Activated T-helper 9 cell treated with anti-CD3 and anti-CD28 coated beads, Interleukin-2, amount 50 U/mL, for 16 hours (primary cell): ENCODE data around the gene FAM163B.

ENCODE experiments used
- DNase-seq: peaks from one replicate; pipeline ENCODE4 v3.0.0-alpha.2; 2020; ENCODE audit warnings: low read depth

FAM163B gene

GRCh38 chr9:133615606-133616188 lies 6.5 kb upstream of the FAM163B start:
- no peak for DNase-seq

GRCh38 chr9:133615186-133615585 lies 6.0 kb upstream of the FAM163B start:
- DNase-seq, result no peak

- no peak for DNase-seq
Measured at GRCh38 chr9:133614678-133615077, 5.5 kb upstream of the FAM163B start.

DNA sequence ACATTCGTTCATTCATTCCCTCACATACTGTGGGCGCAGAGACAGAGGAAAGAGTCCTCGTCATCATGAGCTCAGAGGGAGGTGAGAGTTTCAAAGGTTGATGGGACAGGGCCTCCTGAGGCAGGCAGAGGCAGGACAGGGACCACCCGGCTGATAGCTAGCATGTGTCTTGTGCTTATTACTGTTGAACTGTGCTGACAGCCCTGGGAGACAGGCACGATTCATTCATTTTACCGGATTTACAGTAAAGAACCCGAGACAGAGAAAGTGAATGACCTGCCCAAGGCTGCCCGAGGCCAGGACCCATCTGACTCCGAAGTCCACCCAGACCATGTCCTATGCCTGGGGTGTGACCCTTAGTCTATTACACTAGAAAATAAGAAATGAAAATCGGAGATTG lies 4.9 kb upstream of the FAM163B start:
- no peak for DNase-seq

GRCh38 chr9:133613432-133613831 lies 4.2 kb upstream of the FAM163B start:
- DNase-seq, result no peak

DNA sequence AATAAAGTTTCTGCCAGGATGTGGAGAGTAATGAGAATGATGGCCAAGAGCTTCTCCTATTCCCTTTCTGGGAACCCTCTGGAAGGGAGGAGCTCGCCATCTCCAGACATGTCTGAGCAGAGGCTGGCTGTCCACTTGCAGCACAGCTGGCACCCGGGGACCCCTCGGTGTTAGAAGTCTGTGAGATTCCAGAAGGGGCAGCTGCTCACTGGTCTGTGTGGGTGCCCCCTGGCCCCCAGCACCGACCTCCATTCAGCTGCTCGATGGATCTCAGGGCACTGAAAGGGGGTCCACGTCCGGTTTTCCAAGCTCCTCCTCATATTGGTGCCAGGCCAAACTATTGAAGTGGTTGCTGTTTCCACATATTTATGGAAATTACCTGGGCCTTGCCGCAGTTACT lies 3.6 kb upstream of the FAM163B start:
- no peak for DNase-seq

DNA sequence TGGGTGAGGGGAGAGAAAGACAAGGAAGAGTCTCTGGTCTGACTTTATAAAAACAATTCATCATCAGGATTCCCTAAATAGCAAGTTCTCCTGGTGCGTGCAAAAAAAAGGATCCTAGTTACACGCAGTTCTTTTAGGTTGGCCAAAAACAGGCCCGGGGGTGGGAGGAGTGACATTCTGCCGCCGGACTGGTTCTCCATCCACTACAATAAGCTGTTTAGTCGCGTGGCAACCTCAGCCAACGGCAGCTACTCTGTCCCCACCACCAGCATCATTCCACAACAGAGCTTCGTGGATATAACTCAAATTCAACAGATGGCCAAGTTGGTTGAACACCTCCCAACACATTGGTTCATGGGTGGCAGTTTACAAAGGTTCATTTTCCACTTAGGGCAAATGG lies 2.9 kb upstream of the FAM163B start:
- no peak for DNase-seq

DNA sequence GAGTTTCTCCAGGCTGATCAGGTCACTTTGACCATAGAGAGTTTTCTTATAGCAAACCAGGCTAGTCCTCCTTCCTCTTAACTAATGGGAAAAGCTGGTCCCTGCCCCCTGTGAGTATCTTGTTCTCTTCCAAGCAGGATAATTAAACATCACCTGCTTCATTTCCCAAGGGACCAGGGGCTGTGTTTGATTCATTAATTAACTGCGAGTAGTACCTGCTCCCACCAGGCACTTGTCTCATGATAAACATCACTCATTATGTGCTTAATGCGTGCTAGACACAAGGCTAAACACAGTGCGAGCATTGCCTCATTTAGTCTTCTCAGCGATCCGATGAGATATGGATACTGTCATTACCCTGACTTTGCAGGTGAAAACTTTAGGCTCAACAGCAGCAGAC lies 1.7 kb upstream of the FAM163B start:
- DNase-seq, result no peak

- no peak for DNase-seq
Measured at GRCh38 chr9:133608889-133609288, 300 bp downstream of the FAM163B start.

DNA sequence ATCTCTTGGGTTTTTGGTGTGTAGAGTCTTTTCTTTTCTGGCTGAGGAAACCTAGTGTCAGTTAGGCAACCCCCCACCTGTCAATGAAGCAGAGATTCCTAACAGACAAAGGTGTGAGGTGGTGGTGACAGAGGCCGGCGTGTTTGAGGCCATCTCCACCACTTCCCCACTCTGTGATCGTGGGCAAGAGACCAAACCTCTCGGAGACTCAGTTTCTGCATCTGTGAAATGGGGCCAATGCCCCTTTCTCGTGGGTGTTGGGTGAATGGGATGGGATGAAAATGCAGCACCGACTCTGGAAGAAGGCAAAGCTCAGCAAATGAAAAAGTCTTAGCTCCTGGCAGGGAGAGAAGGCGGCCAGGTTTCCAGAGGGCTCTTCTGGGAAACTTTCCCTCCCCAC lies 807 bp downstream of the FAM163B start:
- no peak for DNase-seq

GRCh38 chr9:133607976-133608375 lies 1.2 kb downstream of the FAM163B start:
- no peak for DNase-seq

GRCh38 chr9:133607381-133607780 lies 1.8 kb downstream of the FAM163B start:
- DNase-seq, result no peak

DNA sequence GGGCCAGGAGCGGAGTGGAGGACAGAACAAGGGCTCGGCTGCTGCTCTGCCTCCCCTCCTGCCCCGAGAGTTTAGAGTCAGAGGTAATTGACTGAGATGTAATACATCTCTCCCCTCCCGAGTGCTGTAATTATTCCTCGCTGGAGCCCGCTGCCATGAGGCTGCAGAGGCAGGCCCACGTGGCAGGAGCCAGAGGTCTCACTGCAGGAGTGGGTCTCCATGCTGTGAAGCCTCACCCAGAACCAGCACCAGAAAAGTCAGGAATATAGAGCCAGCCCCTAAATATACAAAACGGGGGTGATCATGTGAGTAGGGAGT lies 2.5 kb downstream of the FAM163B start:
- no peak for DNase-seq

DNA sequence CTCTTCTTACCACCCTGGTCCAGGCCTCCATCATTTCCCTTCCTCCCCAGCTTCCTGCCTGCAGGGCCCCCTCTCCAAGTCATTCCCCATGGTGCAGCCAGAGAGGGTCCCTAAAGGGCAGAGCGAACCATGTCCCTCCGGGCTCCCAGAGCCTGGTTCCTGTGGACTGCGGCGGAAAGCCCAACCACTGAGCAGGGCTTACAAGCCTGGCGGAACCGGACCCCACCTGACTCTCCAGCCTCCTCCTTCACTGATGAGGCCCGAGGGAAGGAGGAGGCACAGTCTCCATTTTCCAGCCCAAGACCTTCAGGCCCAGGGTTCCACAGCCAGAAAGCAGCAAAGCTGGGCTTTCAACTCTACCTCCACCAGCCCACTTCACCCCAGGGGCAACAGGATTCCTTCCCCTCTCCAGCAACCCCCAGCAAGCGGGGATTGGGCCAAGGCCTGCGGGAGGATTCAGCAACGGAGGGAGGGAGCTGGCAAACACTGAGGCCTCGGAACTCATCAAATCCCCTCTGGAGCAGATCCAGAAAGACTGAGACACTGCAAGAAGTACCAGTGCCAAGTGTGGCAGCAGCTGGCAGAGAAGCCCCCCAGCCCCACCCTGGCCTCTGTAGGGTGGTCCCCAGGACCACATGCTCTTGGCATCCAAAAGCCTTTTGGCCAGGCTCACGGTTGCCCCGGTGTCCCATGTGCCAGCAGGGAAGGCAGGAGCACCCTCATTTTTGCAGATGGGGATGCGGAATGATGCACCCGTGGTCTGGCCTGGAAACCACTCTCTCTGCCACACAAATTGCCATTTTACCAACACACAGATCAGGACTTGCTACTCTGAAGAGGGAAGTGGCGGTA lies 3.1 kb downstream of the FAM163B start:
- DNase-seq, result no peak

DNA sequence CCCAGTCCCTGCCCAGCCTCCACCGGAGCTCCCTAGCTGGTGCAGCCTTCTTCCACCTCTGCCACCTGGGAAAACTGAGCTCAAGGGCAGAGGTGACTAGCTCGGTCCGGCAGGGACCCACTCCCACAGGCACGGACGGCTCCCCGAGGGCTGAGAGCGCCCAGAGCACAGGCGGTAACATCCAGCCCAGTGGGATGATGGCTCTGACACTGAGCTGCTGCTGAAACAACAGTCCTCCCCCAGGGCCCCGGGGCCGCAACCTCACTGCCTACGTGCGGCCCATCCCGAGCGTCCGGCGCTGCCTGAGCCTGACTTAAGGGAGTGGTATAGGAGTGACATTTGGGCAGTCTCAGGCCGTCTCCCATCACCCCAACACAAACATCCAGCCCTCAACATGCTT lies 3.7 kb downstream of the FAM163B start:
- DNase-seq, result no peak

DNA sequence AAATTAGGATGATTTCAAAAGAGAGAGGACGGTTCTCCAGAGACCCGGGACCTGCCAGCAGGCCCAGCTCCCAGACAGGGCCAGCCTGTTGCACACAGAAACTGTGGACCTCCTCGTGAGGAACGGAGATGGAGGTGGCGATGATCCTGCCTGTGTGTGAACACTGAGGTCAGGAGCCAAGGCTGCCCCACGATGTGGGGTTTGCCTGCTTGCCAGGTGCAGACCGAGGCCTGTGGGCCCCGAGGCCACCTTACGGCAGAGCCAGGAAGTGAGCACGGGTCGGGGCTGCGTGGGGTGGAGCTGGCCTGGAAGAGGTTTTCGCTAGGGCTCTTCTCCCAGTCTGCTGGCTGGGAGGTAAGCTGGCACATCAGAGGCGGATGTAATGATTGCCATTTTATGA lies 4.3 kb downstream of the FAM163B start:
- no peak for DNase-seq

GRCh38 chr9:133604214-133604613 lies 5.0 kb downstream of the FAM163B start:
- no peak for DNase-seq

DNA sequence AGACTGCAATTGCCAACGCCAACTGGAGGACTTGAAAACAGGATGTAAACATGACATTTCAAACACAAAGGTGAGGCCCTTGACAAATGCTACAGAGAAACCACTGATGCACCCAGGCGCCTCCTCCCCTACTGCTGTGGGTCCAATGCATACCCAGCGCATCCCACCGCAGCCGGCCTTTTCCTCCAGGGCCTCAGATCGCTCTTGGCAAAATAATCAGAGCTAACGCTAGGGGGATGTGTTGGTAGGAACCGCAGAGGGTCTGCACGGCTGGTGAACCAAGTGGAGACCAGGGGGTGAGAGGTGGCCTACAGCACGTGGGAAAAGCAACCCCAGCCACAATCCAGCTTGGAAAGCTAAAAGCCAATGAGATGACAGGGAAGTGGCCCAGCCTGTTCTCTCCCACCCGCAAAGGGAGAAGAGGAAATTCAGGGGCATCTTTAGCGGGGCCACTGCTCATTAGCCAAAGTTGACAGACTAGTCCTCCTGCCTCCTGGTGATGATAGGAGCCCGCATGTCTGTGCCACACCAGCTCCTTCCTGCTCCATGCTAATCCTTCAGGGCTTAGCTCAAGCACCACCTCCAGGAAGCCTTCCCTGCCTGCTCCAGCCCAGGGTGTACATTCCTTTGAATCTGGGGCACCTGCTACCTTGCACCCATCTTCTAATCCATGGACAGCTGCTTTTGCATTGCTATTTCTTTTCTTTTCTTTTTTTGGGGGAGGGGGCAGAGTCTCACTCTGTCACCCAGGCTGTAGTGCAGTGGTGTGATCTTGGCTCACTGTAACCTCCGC lies 5.9 kb downstream of the FAM163B start:
- DNase-seq, result no peak

DNA sequence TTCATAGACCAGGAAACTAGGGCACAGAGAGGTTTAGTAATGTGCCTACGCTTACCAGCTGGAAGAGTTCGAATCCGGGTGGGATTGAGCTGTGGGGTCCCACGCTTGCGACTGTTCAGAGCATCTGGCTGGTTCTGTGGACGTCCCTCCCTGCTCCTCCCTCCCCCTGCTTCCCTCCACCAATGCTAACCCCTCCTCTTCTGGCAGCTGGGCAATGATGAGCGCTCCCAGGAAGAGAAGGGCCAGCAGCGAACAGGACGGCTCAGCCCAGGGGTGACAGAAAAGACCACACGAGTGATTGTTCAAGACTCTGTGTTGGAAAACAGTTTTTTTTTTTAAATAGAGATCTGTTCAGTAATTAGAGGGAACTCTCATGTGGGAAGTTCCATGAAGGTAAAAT lies 6.9 kb downstream of the FAM163B start:
- no peak for DNase-seq

DNA sequence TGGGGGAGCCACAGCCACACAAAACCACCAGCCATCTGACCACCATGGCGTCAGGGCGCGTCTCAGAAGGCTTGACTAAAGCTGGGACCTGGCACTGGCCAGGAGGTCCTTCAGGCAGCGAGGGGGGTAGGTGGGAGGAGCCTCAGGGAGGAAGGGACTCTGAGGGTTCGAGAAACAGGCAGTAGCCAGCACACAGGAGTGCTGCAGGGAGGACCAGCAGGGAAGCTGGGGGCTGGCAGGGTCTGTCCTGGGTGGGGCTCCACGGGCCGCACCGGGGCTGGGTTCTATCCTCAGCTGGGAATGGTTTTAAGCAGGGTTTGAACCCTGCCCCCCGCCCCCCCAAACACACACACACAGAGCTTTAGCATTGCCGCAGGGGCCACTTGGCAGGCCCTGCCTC lies 7.4 kb downstream of the FAM163B start:
- DNase-seq, result no peak

DNA sequence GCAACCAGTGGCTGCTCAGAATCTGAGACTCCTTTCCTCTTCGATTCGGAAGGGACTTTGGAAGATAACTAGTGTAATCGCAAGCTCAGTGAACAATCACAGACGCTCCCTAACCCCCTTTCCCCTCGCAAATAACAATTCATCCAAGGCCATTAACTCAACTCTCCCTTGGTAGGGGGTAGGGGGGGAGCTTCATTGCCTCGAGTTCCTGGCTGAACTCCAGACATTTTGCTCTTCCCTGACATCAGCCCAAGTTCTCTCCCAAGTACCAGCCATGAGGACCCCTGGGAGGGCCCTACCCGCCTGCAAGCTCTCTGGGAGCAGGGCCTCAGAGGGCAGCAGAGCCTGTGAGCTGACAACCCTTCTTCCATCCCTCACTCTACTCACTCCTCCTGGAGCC lies 8.4 kb downstream of the FAM163B start:
- DNase-seq, result no peak

DNA sequence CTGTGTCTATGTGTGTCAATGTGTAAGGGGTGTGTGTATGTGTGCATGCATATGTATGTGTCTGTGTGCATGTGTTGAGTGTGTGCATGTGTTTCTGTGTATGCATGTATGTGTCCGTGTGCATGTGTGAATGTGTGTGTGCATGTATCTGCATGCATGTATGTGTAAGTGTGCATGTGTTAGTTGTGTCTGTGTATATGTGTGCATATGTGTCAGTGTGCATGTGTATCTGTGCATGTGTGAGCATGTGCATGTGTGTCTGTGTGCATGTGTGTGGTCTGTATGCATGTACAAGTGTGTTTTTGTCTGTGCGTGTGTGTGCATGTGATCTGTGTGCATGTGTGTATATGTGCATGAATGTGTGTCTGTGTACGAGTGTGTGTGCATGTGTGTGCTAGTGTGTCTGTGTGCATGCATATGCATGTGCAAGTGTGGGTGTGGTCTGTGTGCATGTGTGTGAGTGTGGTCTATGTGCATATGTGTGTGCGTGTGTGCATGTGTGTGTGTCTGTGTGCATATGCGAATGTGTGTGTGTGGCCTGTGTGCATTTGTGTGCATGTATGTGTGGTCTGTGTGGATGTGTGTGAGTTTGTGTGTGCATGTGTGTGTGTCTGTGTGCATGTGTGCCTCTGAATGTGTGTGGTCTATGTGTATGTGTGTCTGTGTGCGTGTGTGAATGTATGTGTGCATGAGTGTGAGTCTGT lies 9.6 kb downstream of the FAM163B start:
- DNase-seq, result no peak

GRCh38 chr9:133598978-133599377 lies 10.2 kb downstream of the FAM163B start:
- DNase-seq, result no peak
